Smooth muscle cell (in vitro differentiated cells): ENCODE measurements around the gene APRT. TPM values are rescaled to one million over a fixed set of nuclear protein-coding genes. Genes with fewer than 3 reads are reported as not detected.

Source experiments
- DNase-seq: peaks from one replicate; lab custom pipeline; 2025; ENCODE audit not compliant: unreplicated experiment; lab: John Stamatoyannopoulos, UW
- H2AFZ ChIP-seq: fragments of 200-600 bp; sonication (generic); 2 replicates; pipeline ENCODE4 v1.6.0; 2016; ENCODE audit warnings: antibody characterized with exemption, low read depth, mild to moderate bottlenecking
- H3F3A ChIP-seq: fragments of 200-600 bp; sonication (generic); 2 replicates; pipeline ENCODE4 v1.6.0; 2017; ENCODE audit warnings: antibody characterized with exemption, low read depth
- H3K27ac ChIP-seq: fragments of 200-600 bp; sonication (generic); 2 replicates; pipeline ENCODE4 v1.5.1; 2016; ENCODE audit warnings: low read depth, mild to moderate bottlenecking
- H3K27me3 ChIP-seq: fragments of 200-600 bp; sonication (generic); 2 replicates; pipeline ENCODE4 v1.6.1; 2016; ENCODE audit warnings: low read depth, mild to moderate bottlenecking
- H3K36me3 ChIP-seq: fragments of 200-600 bp; sonication (generic); 2 replicates; pipeline ENCODE4 v1.5.1; 2016; ENCODE audit warnings: low read depth
- H3K4me1 ChIP-seq: fragments of 200-600 bp; sonication (generic); 2 replicates; pipeline ENCODE4 v1.5.1; 2016; ENCODE audit warnings: low read depth
- H3K4me2 ChIP-seq: fragments of 200-600 bp; sonication (generic); 2 replicates; pipeline ENCODE4 v1.6.0; 2016; ENCODE audit warnings: mild to moderate bottlenecking
- H3K4me3 ChIP-seq: fragments of 200-600 bp; sonication (generic); 2 replicates; pipeline ENCODE4 v1.5.1; 2016; ENCODE audit warnings: mild to moderate bottlenecking
- H3K79me2 ChIP-seq: fragments of 200-600 bp; sonication (generic); 2 replicates; pipeline ENCODE4 v1.6.0; 2016; ENCODE audit warnings: low read depth, mild to moderate bottlenecking
- H3K9ac ChIP-seq: fragments of 200-600 bp; sonication (generic); 2 replicates; pipeline ENCODE4 v1.6.0; 2016; ENCODE audit warnings: low read depth
- H3K9me3 ChIP-seq: fragments of 200-600 bp; sonication (generic); replicated peaks from 2 replicates; pipeline ENCODE4 v1.5.1; 2016; ENCODE audit warnings: low read depth
- H4K20me1 ChIP-seq: fragments of 200-600 bp; sonication (generic); 2 replicates; pipeline ENCODE4 v1.6.0; 2016; ENCODE audit warnings: low read depth
- CTCF ChIP-seq: fragments of 200-600 bp; sonication (generic); IDR thresholded peaks from 2 replicates; pipeline ENCODE4 v1.5.1; 2017; ENCODE audit warnings: borderline replicate concordance, mild to moderate bottlenecking, antibody characterized with exemption; ENCODE audit not compliant: insufficient read depth, poor library complexity, severe bottlenecking
- WGBS: methylation state at CpG from one replicate; pipeline ENCODE4 v1.1.7; 2016; ENCODE audit warnings: low lambda C conversion rate; 5-methylcytosine and 5-hydroxymethylcytosine counted together
- polyA plus RNA-seq: library from polyadenylated mRNA; unstranded; fragments of >200 nt; fragmentation: Nextera tagmentation; extraction: Ambion mirVana; gene quantifications from 2 replicates; pipeline ENCODE4 v1.2.1, GENCODE V29; 2016
- total RNA-seq: library from RNA; depleted of rRNA; stranded (reverse); fragments of >200 nt; gene quantifications from 2 replicates; pipeline ENCODE4 v1.2.3, GENCODE V29; 2014

APRT gene
- total and polyA plus RNA-seq, 2 experiments from 2014 or later, result 143 to 200 TPM

- H3K27ac ChIP-seq, result peak overlapping the region; percentile 70
- H3K27me3 ChIP-seq, result no peaks in the 10 kb centered on the region
- H3K36me3 ChIP-seq, result no peaks in the 10 kb centered on the region
- H3K4me2 ChIP-seq, result no peak overlapping the region
- peaks cover 98% of the 10 kb centered on the region for H4K20me1 ChIP-seq
- peaks cover 26% of the 10 kb centered on the region for H3K4me1 ChIP-seq
- no peak for TF ChIP-seq CTCF
- no peak overlapping the region for H3K4me3 ChIP-seq
- no peaks in the 10 kb centered on the region for H3F3A ChIP-seq
- no peak overlapping the region for H2AFZ ChIP-seq
- H3K79me2 ChIP-seq, result peaks cover 89% of the 10 kb centered on the region
- H3K9ac ChIP-seq, result peak overlapping the region; percentile 59
- WGBS, result 61% methylated on average over 9 of the region's 9 CpGs
- DNase-seq, result no peak
- no peaks in the 10 kb centered on the region for H3K9me3 ChIP-seq
Measured at GRCh38 chr16:88764913-88765349, 46.8 kb downstream of the APRT start.

DNA sequence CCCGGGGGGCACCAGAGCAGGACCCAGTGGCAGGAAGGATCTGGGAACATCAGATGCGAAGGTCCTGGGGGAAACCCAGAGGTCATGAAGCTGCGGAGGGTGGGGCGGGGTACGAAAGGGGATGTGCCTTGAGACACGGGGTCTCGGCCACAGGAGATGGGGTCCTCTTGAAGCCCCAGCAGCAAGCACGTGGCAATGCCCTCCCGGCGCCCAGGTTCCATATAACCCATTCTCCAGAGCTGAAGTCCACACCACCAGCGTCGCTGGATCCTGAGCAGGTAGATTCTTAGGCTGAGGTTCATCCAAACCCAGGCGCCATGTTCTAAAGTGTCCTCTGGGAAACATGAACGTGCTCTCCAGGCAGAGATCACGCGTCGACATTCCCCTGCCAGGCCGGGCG lies 47.6 kb downstream of the APRT start:
- H3K4me1 ChIP-seq, result peaks cover 25% of the 10 kb centered on the region
- no peak for DNase-seq
- no peaks in the 10 kb centered on the region for H3K9me3 ChIP-seq
- H3K4me2 ChIP-seq, result no peak overlapping the region
- H3K27ac ChIP-seq, result peak overlapping the region; percentile 70
- peaks cover 83% of the 10 kb centered on the region for H3K79me2 ChIP-seq
- no peaks in the 10 kb centered on the region for H3F3A ChIP-seq
- WGBS, result 95% methylated on average over 19 of the region's 19 CpGs
- H3K9ac ChIP-seq, result peak overlapping the region; percentile 13
- H3K4me3 ChIP-seq, result no peak overlapping the region
- H3K36me3 ChIP-seq, result no peaks in the 10 kb centered on the region
- H4K20me1 ChIP-seq, result peaks cover 98% of the 10 kb centered on the region
- no peak for TF ChIP-seq CTCF
- H3K27me3 ChIP-seq, result no peaks in the 10 kb centered on the region
- no peak overlapping the region for H2AFZ ChIP-seq

GRCh38 chr16:88763502-88764053 lies 48.1 kb downstream of the APRT start:
- Histone ChIP-seq H3K4me1 (peaks cover 26% of the 10 kb centered on the region), H3K27ac (peak overlapping the region; percentile 70), H4K20me1 (peaks cover 98% of the 10 kb centered on the region), H3K9ac (peak overlapping the region; percentile 13), H3K36me3 (no peaks in the 10 kb centered on the region), H3K9me3 (no peaks in the 10 kb centered on the region), H3F3A (no peaks in the 10 kb centered on the region), H3K79me2 (peaks cover 81% of the 10 kb centered on the region), H2AFZ (no peak overlapping the region), H3K4me3 (no peak overlapping the region), H3K4me2 (no peak overlapping the region), H3K27me3 (no peaks in the 10 kb centered on the region)
- no peak for TF ChIP-seq CTCF
- WGBS, result 48% methylated on average over 14 of the region's 14 CpGs
- DNase-seq, result no peak

DNA sequence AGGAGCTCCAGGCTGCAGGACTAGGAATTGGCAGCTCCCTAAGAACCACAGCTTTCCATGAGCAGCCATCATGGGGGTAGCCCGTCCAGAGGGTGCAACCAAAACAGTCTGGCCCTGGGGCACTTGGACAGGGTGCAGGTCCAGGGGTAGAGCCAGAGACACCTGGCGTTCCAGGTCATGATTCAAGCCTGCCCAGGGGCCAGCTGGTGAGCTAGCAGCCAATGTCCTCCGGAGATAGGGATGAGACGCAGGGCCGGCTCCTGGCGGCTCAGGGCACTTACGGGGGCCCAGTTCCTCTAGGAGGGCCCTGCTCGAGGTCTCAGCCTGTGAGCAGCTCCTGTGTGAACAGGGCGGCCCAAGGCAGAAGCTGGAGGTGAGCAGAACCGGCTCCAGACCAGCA lies 48.8 kb downstream of the APRT start:
- Histone ChIP-seq H3K27me3 (no peaks in the 10 kb centered on the region), H3K9ac (no peak overlapping the region), H3K36me3 (no peaks in the 10 kb centered on the region), H3K27ac (peak overlapping the region; percentile 70), H3K4me1 (peaks cover 19% of the 10 kb centered on the region), H3F3A (no peaks in the 10 kb centered on the region), H2AFZ (no peak overlapping the region), H3K79me2 (peaks cover 81% of the 10 kb centered on the region), H3K4me3 (no peak overlapping the region), H3K9me3 (no peaks in the 10 kb centered on the region), H4K20me1 (peaks cover 98% of the 10 kb centered on the region), H3K4me2 (no peak overlapping the region)
- TF ChIP-seq CTCF, result no peak
- DNase-seq, result no peak
- WGBS, result 93% methylated on average over 10 of the region's 10 CpGs
